Measurements from ENCODE around the gene RXRB.

The RXRB gene

DNA sequence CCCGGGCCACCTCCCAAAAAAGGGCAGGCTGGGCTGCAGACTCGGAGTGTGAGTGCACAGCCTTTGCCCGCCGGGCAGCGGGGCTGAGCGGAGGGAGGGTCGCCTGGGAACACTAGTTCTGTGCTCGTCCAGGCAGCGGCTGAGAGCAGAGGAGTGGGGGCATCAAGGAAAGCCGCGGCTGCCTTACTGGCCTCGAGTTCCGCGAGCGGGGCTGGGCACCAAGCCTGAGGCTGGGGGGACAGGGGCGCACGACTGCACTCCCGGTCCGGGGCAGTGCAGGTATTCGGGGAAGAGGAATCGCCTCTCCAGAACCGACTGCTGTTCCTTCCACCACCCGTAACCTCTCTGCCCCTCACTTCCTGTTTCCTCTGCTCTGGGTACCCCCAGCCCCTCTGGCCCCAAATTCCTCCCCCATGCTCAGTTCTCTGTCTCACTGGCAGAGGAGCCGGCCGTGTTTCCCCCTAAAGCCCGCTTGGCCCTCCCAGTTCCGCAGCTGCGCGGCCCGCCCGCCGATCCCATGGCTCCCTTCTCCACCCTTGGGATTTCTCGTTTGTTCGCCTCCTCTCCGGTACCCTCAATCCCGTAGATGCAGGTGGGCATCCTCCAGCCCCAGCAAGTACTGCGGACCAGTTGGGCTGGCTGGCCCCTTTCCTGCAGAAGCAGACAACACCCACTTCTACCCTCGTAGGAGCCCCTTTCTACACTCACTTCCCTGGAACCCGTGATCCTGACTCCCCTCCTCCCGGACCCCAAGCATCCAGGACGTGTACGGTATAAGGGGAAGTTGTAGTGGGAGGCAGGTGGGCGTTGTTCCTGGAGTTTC, 12.9 kb upstream of the RXRB start:
- Histone ChIP-seq H3K27ac (replicated peaks) (no peak overlapping the region), H3K27me3 (ENCODE audit: insufficient read depth, poor library complexity, severe bottlenecking) (peaks cover 3% of the 10 kb centered on the region), H3K4me3 (replicated peaks; ENCODE audit: insufficient read depth, low read length) (peak overlapping the region; percentile 32)
- DNase-seq (ENCODE audit: low read depth in 1 of 2, low spot score in 1 of 2), result peak in 1 of 2 experiments; percentile 32
- TF ChIP-seq REST (IDR thresholded peaks at IDR 0.05; ENCODE audit: insufficient replicate concordance, low read depth) (no peak), SPI1 (IDR thresholded peaks at IDR 0.05; ENCODE audit: borderline replicate concordance, low read depth) (peak; percentile 74; the same call in 1 of the 2 replicates), POLR2AphosphoS5 (IDR thresholded peaks at IDR 0.05; ENCODE audit: low read depth) (peak; percentile 2; the same call in 1 of the 2 replicates)

DNA sequence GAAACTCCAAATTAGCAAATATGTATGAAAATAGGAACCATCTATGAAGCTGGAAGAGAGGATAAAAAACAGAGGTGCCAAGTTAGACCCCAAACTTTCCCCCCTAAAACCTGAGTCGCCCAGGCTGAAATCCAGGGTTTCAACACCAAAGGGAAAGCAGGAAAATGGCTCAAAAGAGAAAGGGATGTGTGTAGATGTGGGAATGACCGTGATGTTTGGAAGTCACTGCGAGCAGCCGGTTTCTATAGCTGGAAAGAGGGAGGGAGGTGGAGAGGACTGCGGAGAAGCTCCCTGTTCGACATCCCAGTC, 12.3 kb upstream of the RXRB start:
- no peak overlapping the region for H3K27ac ChIP-seq (replicated peaks)
- no peak for DNase-seq (ENCODE audit: low read depth in 1 of 2, low spot score in 1 of 2)
- H3K4me3 ChIP-seq (replicated peaks; ENCODE audit: insufficient read depth, low read length), result peak overlapping the region; percentile 32
- TF ChIP-seq SPI1 (IDR thresholded peaks at IDR 0.05; ENCODE audit: borderline replicate concordance, low read depth), result no peak
- H3K27me3 ChIP-seq (ENCODE audit: insufficient read depth, poor library complexity, severe bottlenecking), result peaks cover 3% of the 10 kb centered on the region

- TF ChIP-seq CTCF (IDR thresholded peaks at IDR 0.05; ENCODE audit: insufficient read depth, low read length), result no peak
- no peak for TF ChIP-seq GABPA (IDR thresholded peaks at IDR 0.05; ENCODE audit: low read depth)
- no peak for TF ChIP-seq POLR2AphosphoS5 (IDR thresholded peaks at IDR 0.05; ENCODE audit: low read depth)
- TF ChIP-seq SPI1 (IDR thresholded peaks at IDR 0.05; ENCODE audit: borderline replicate concordance, low read depth), result no peak
- TF ChIP-seq REST (IDR thresholded peaks at IDR 0.05; ENCODE audit: insufficient replicate concordance, low read depth), result no peak
- H3K27ac ChIP-seq (replicated peaks), result no peak overlapping the region
- H3K27me3 ChIP-seq (ENCODE audit: insufficient read depth, poor library complexity, severe bottlenecking), result peaks cover 3% of the 10 kb centered on the region
- H3K4me3 ChIP-seq (replicated peaks; ENCODE audit: insufficient read depth, low read length), result no peak overlapping the region
- DNase-seq (ENCODE audit: low read depth in 1 of 2, low spot score in 1 of 2), result no peak
Observed at GRCh38 chr6:33211666-33212422, 11.4 kb upstream of the RXRB start.

DNA sequence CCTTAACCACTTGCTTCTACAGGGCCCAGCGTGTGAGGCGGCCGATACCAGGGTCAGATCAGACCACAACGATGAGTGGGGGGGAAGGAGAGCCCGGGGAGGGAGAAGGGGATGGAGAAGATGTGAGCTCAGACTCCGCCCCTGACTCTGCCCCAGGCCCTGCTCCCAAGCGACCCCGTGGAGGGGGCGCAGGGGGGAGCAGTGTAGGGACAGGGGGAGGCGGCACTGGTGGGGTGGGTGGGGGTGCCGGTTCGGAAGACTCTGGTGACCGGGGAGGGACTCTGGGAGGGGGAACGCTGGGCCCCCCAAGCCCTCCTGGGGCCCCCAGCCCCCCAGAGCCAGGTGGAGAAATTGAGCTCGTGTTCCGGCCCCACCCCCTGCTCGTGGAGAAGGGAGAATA, 10.7 kb upstream of the RXRB start:
- no peak for DNase-seq (ENCODE audit: low read depth in 1 of 2, low spot score in 1 of 2)
- Histone ChIP-seq H3K4me3 (replicated peaks; ENCODE audit: insufficient read depth, low read length) (no peak overlapping the region), H3K27me3 (ENCODE audit: insufficient read depth, poor library complexity, severe bottlenecking) (peaks cover 3% of the 10 kb centered on the region), H3K27ac (replicated peaks) (no peak overlapping the region)
- TF ChIP-seq REST (IDR thresholded peaks at IDR 0.05; ENCODE audit: insufficient replicate concordance, low read depth) (no peak), GABPA (IDR thresholded peaks at IDR 0.05; ENCODE audit: low read depth) (no peak), POLR2AphosphoS5 (IDR thresholded peaks at IDR 0.05; ENCODE audit: low read depth) (no peak), SPI1 (IDR thresholded peaks at IDR 0.05; ENCODE audit: borderline replicate concordance, low read depth) (no peak), CTCF (IDR thresholded peaks at IDR 0.05; ENCODE audit: insufficient read depth, low read length) (no peak)

Data from HL-60 (cell line).